GM20000 (cell line): ENCODE results near the gene CCDC3.

ENCODE experiments used
- DNase-seq: peaks from one replicate; pipeline ENCODE4 v3.0.0; 2012; ENCODE audit warnings: low spot score
- CTCF ChIP-seq: IDR thresholded peaks from 2 replicates; pipeline ENCODE4 v1.5.1; 2012; ENCODE audit warnings: mild to moderate bottlenecking, control low read depth; ENCODE audit errors: extremely low read depth, missing control alignments

The CCDC3 gene

GRCh38 chr10:12962556-12962955 lies 39.0 kb downstream of the CCDC3 start:
- no peak for DNase-seq

GRCh38 chr10:12961416-12962205 lies 39.9 kb downstream of the CCDC3 start:
- DNase-seq = no peak
- TF ChIP-seq CTCF = no peak

More at GRCh38 chr10:12962556-12962955, 39.0 kb downstream of the CCDC3 start:
- TF ChIP-seq CTCF = no peak

GRCh38 chr10:12960941-12961340 lies 40.6 kb downstream of the CCDC3 start:
- TF ChIP-seq CTCF = no peak
- DNase-seq = no peak

GRCh38 chr10:12960334-12960898 lies 41.1 kb downstream of the CCDC3 start:
- DNase-seq = no peak
- no peak for TF ChIP-seq CTCF

GRCh38 chr10:12958546-12959110 lies 42.9 kb downstream of the CCDC3 start:
- TF ChIP-seq CTCF = no peak
- no peak for DNase-seq

- no peak for TF ChIP-seq CTCF
- DNase-seq = no peak
Observed at GRCh38 chr10:12957081-12957480, 44.4 kb downstream of the CCDC3 start.

GRCh38 chr10:12954866-12955265 lies 46.6 kb downstream of the CCDC3 start:
- no peak for TF ChIP-seq CTCF

More at GRCh38 chr10:12954866-12955265, 46.6 kb downstream of the CCDC3 start:
- no peak for DNase-seq
